ENCODE data around the gene C3orf20.

The C3orf20 gene

GRCh38 chr3:14761866-14762265, 86.9 kb downstream of the C3orf20 start:
- DNase-seq, result no peak

GRCh38 chr3:14762701-14763100, 87.8 kb downstream of the C3orf20 start:
- no peak for DNase-seq

- no peak for DNase-seq
These were observed 89.6 kb downstream of the C3orf20 start for GRCh38 chr3:14764331-14765059.

- DNase-seq, result no peak
These were observed 90.1 kb downstream of the C3orf20 start for GRCh38 chr3:14765060-14765400.

- no peak for DNase-seq
These were observed 90.9 kb downstream of the C3orf20 start for GRCh38 chr3:14765576-14766427.

GRCh38 chr3:14766428-14767244, 91.7 kb downstream of the C3orf20 start:
- DNase-seq, result no peak

- DNase-seq, result no peak
These were observed 92.5 kb downstream of the C3orf20 start for GRCh38 chr3:14767245-14768051.

- no peak for DNase-seq
These were observed 93.3 kb downstream of the C3orf20 start for GRCh38 chr3:14768182-14768790.

GRCh38 chr3:14768881-14769280, 93.9 kb downstream of the C3orf20 start:
- DNase-seq, result no peak

- no peak for DNase-seq
These were observed 94.8 kb downstream of the C3orf20 start for GRCh38 chr3:14769544-14770325.

GRCh38 chr3:14770591-14770990, 95.7 kb downstream of the C3orf20 start:
- no peak for DNase-seq

- DNase-seq, result no peak
These were observed 96.9 kb downstream of the C3orf20 start for GRCh38 chr3:14771593-14772497.

GRCh38 chr3:14772533-14773138, 97.7 kb downstream of the C3orf20 start:
- no peak for DNase-seq

- no peak for DNase-seq
These were observed 98.3 kb downstream of the C3orf20 start for GRCh38 chr3:14773281-14773680.

GRCh38 chr3:14773691-14774128, 98.8 kb downstream of the C3orf20 start:
- no peak for DNase-seq

- DNase-seq, result no peak
These were observed 99.5 kb downstream of the C3orf20 start for GRCh38 chr3:14774431-14774830.

- no peak for DNase-seq
These were observed 100.1 kb downstream of the C3orf20 start for GRCh38 chr3:14775011-14775410.

- DNase-seq, result no peak
These were observed 100.6 kb downstream of the C3orf20 start for GRCh38 chr3:14775563-14775962.

GRCh38 chr3:14779069-14779685, 104.2 kb downstream of the C3orf20 start:
- DNase-seq, result no peak
